B cell (primary cell): ENCODE data around the gene STK17A.

Experiments used
- CTCF ChIP-seq: fragments of 200-600 bp; IDR thresholded peaks from one replicate; pipeline ENCODE4 v1.8.0; 2022; ENCODE audit warnings: antibody characterized with exemption, mild to moderate bottlenecking
- EZH2 ChIP-seq: IDR thresholded peaks from 2 replicates; pipeline ENCODE4 v1.6.1; 2012; ENCODE audit warnings: borderline replicate concordance, low read depth, mild to moderate bottlenecking, moderate library complexity, low read length; ENCODE audit not compliant: insufficient read depth, poor library complexity, severe bottlenecking

- TF ChIP-seq CTCF: no peak
- TF ChIP-seq EZH2: no peak
Measured at GRCh38 chr7:43568529-43568928, 14.4 kb upstream of the STK17A start.
